WI38 (cell line): ENCODE data around the gene GALNT2.

Experiments used
- H3K4me3 ChIP-seq: 2 replicates; pipeline ENCODE4 v1.5.1; 2011; ENCODE audit warnings: low read depth, mild to moderate bottlenecking, control low read depth, low read length
- CTCF ChIP-seq: IDR thresholded peaks from 2 replicates; pipeline ENCODE4 v1.5.1; 2012; ENCODE audit warnings: low read depth, mild to moderate bottlenecking, control low read depth, low read length

Gene GALNT2

GRCh38 chr1:230153641-230154296, 86.7 kb downstream of the GALNT2 start:
- no peak overlapping the region for H3K4me3 ChIP-seq

GRCh38 chr1:230155021-230155420, 88.0 kb downstream of the GALNT2 start:
- H3K4me3 ChIP-seq, result no peak overlapping the region
- no peak for TF ChIP-seq CTCF

More at GRCh38 chr1:230153641-230154296, 86.7 kb downstream of the GALNT2 start:
- no peak for TF ChIP-seq CTCF

- no peak overlapping the region for H3K4me3 ChIP-seq
- no peak for TF ChIP-seq CTCF
Observed at GRCh38 chr1:230156068-230156467, 89.0 kb downstream of the GALNT2 start.

GRCh38 chr1:230156536-230156935, 89.5 kb downstream of the GALNT2 start:
- TF ChIP-seq CTCF, result no peak
- no peak overlapping the region for H3K4me3 ChIP-seq

GRCh38 chr1:230157420-230158390, 90.7 kb downstream of the GALNT2 start:
- no peak overlapping the region for H3K4me3 ChIP-seq
- no peak for TF ChIP-seq CTCF

GRCh38 chr1:230158415-230159291, 91.6 kb downstream of the GALNT2 start:
- no peak overlapping the region for H3K4me3 ChIP-seq
- TF ChIP-seq CTCF, result no peak
